Gastroesophageal sphincter (tissue), 3 donors: ENCODE measurements around the gene RTKN2.

ENCODE experiments used
- CTCF ChIP-seq, 4 experiments: fragments of 200-600 bp in 2 of 4; fragments of 450-650 bp in 2 of 4; sonication (generic) in 1 of 4; IDR thresholded peaks; one replicate each; pipeline ENCODE4 v1.5.1; 2017 to 2019; ENCODE audit warnings: antibody characterized with exemption in 4 of 4, mild to moderate bottlenecking in 2 of 4, moderate library complexity in 2 of 4
- EP300 ChIP-seq: sonication (generic); formaldehyde crosslinking; IDR thresholded peaks from one replicate; pipeline ENCODE4 v1.6.1; 2017; ENCODE audit warnings: antibody characterized with exemption, mild to moderate bottlenecking
- POLR2A ChIP-seq, 2 donors: fragments of 450-650 bp; IDR thresholded peaks; one replicate each; pipeline ENCODE4 v1.6.1; 2017; ENCODE audit warnings: antibody characterized with exemption in 2 of 2, mild to moderate bottlenecking in 2 of 2, moderate library complexity in 1 of 2
- POLR2AphosphoS5 ChIP-seq: sonication (generic); formaldehyde crosslinking; IDR thresholded peaks from one replicate; pipeline ENCODE4 v1.6.1; 2017; ENCODE audit warnings: antibody characterized with exemption

DNA sequence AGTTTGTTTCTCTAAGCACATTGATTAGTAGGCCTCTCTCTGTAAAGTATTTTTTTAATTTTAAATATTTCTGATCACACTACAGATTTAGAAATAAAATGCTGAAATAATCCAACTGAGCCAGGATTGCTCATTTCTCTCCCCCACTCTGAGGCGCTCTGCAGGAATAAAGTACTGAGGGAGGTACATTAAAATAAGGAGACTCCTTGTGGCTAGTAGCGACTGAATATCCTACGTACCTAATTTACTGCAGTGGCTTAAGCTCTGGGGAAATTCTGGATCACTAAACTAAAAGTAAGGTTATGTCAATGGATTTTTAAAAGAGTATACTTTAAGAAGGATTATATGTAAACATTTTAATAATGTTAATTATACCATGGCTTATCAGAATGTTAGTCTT lies 75.2 kb downstream of the RTKN2 start:
- TF ChIP-seq CTCF (IDR thresholded peaks at IDR 0.05) (no peak), POLR2A (IDR thresholded peaks at IDR 0.05) (no peak), POLR2AphosphoS5 (no peak), EP300 (no peak)
